Measurements from ENCODE around the gene TNIK. TPM values are rescaled to one million over a fixed set of nuclear protein-coding genes. Genes with fewer than 3 reads are reported as not detected.

TNIK gene
- total RNA-seq, 1 donor from 2014 or later = 15.5 TPM

- DNase-seq (ENCODE audit: extremely low spot score, unreplicated experiment) = no peak
Observed at GRCh38 chr3:171028779-171029232, 431.4 kb downstream of the TNIK start.

GRCh38 chr3:171028025-171028778, 432.0 kb downstream of the TNIK start:
- no peak for DNase-seq (ENCODE audit: extremely low spot score, unreplicated experiment)
- Mint-ChIP-seq H3K36me3 (ENCODE audit: unreplicated experiment) (no peaks in the 10 kb centered on the region), H3K9me3 (ENCODE audit: unreplicated experiment) (no peaks in the 10 kb centered on the region), H3K27ac (ENCODE audit: unreplicated experiment) (no peak overlapping the region), H3K4me1 (ENCODE audit: unreplicated experiment) (no peaks in the 10 kb centered on the region), H3K27me3 (ENCODE audit: unreplicated experiment) (peaks cover 3% of the 10 kb centered on the region), H3K4me3 (ENCODE audit: unreplicated experiment) (no peak overlapping the region)
- no peak for TF ChIP-seq CTCF (IDR thresholded peaks at IDR 0.05)

More at GRCh38 chr3:171028779-171029232, 431.4 kb downstream of the TNIK start:
- Mint-ChIP-seq H3K4me1 (ENCODE audit: unreplicated experiment) (no peaks in the 10 kb centered on the region), H3K27me3 (ENCODE audit: unreplicated experiment) (peaks cover 3% of the 10 kb centered on the region), H3K4me3 (ENCODE audit: unreplicated experiment) (no peak overlapping the region), H3K27ac (ENCODE audit: unreplicated experiment) (no peak overlapping the region), H3K9me3 (ENCODE audit: unreplicated experiment) (no peaks in the 10 kb centered on the region), H3K36me3 (ENCODE audit: unreplicated experiment) (no peaks in the 10 kb centered on the region)
- no peak for TF ChIP-seq CTCF (IDR thresholded peaks at IDR 0.05)

- no peak for DNase-seq (ENCODE audit: extremely low spot score, unreplicated experiment)
- H3K4me1 Mint-ChIP-seq (ENCODE audit: unreplicated experiment) = no peaks in the 10 kb centered on the region
- H3K27me3 Mint-ChIP-seq (ENCODE audit: unreplicated experiment) = peaks cover 3% of the 10 kb centered on the region
- no peak within 1 kb of the TSS for H3K4me3 Mint-ChIP-seq (ENCODE audit: unreplicated experiment)
- peaks cover 2% of the 10 kb centered on the region for H3K9me3 Mint-ChIP-seq (ENCODE audit: unreplicated experiment)
- H3K36me3 Mint-ChIP-seq (ENCODE audit: unreplicated experiment) = no peaks in the 10 kb centered on the region
- TF ChIP-seq CTCF (IDR thresholded peaks at IDR 0.05) = no peak
- no peak within 1 kb of the TSS for H3K27ac Mint-ChIP-seq (ENCODE audit: unreplicated experiment)
Observed at GRCh38 chr3:171026597-171027293, 433.5 kb downstream of the TNIK start, which contains the start of gene SLC2A2. SLC2A2 (minus strand) TSS chr3:171026720; CDS start chr3:171026670, 50 bp downstream.

- no peak overlapping the region for H3K4me3 Mint-ChIP-seq (ENCODE audit: unreplicated experiment)
- peaks cover 3% of the 10 kb centered on the region for H3K27me3 Mint-ChIP-seq (ENCODE audit: unreplicated experiment)
- no peaks in the 10 kb centered on the region for H3K36me3 Mint-ChIP-seq (ENCODE audit: unreplicated experiment)
- no peak overlapping the region for H3K27ac Mint-ChIP-seq (ENCODE audit: unreplicated experiment)
- no peak for DNase-seq (ENCODE audit: extremely low spot score, unreplicated experiment)
- H3K9me3 Mint-ChIP-seq (ENCODE audit: unreplicated experiment) = peaks cover 4% of the 10 kb centered on the region
- H3K4me1 Mint-ChIP-seq (ENCODE audit: unreplicated experiment) = no peaks in the 10 kb centered on the region
- TF ChIP-seq CTCF (IDR thresholded peaks at IDR 0.05) = no peak
Observed at GRCh38 chr3:171023566-171023965, 436.6 kb downstream of the TNIK start.

GRCh38 chr3:171021377-171021776, 438.8 kb downstream of the TNIK start:
- H3K4me1 Mint-ChIP-seq (ENCODE audit: unreplicated experiment) = no peaks in the 10 kb centered on the region
- H3K9me3 Mint-ChIP-seq (ENCODE audit: unreplicated experiment) = peaks cover 4% of the 10 kb centered on the region
- no peak for TF ChIP-seq CTCF (IDR thresholded peaks at IDR 0.05)
- no peak overlapping the region for H3K27ac Mint-ChIP-seq (ENCODE audit: unreplicated experiment)
- H3K4me3 Mint-ChIP-seq (ENCODE audit: unreplicated experiment) = no peak overlapping the region
- H3K27me3 Mint-ChIP-seq (ENCODE audit: unreplicated experiment) = peaks cover 3% of the 10 kb centered on the region
- no peak for DNase-seq (ENCODE audit: extremely low spot score, unreplicated experiment)
- no peaks in the 10 kb centered on the region for H3K36me3 Mint-ChIP-seq (ENCODE audit: unreplicated experiment)
